HEK293 (cell line): ENCODE measurements around the gene RIMS1.

Source experiments
- CTCF ChIA-PET: fragments of 350-600 bp; formaldehyde crosslinking; extraction: SDS; loops from one replicate; lab custom pipeline; 2021; ENCODE audit warnings: antibody characterized with exemption; lab: Yijun Ruan, JAX
- POLR2A ChIA-PET: fragments of 300-600 bp; formaldehyde crosslinking; extraction: SDS; loops from one replicate; lab custom pipeline; 2020; ENCODE audit warnings: antibody characterized with exemption, inconsistent platforms; lab: Yijun Ruan, JAX
- H3K27ac ChIP-seq: fragments of 200-500 bp; sonication (Bioruptor generic); 2 replicates; pipeline ENCODE4 v1.5.1; 2014; ENCODE audit warnings: low read depth, low read length, control low read depth, inconsistent platforms; ENCODE audit errors: extremely low read depth
- H3K36me3 ChIP-seq, 2 experiments: fragments of 200-500 bp in 1 of 2; sonication (Bioruptor generic) in 1 of 2; 1 replicate in 1 of 2; 2 replicates in 1 of 2; pipeline ENCODE4 v1.5.1; 2014 to 2017; ENCODE audit warnings: inconsistent platforms in 2 of 2, low read length in 2 of 2; ENCODE audit not compliant: control insufficient read depth in 2 of 2, insufficient read depth in 1 of 2
- H3K4me1 ChIP-seq: fragments of 200-500 bp; sonication (Bioruptor generic); 2 replicates; pipeline ENCODE4 v1.5.1; 2014; ENCODE audit warnings: mild to moderate bottlenecking, low read length, inconsistent platforms; ENCODE audit not compliant: control insufficient read depth, insufficient read depth
- H3K4me3 ChIP-seq: 2 replicates; pipeline ENCODE4 v1.5.1; 2011; ENCODE audit warnings: low read depth, mild to moderate bottlenecking, control low read depth, low read length, moderate library complexity
- H3K9me3 ChIP-seq: fragments of 200-500 bp; sonication (Bioruptor generic); 2 replicates; pipeline ENCODE4 v1.5.1; 2014; ENCODE audit warnings: low read depth, low read length, inconsistent platforms; ENCODE audit not compliant: control insufficient read depth, insufficient read depth
- BCL11B ChIP-seq: fragments of 450-650 bp; formaldehyde crosslinking; IDR thresholded peaks from 2 replicates; pipeline ENCODE4 v1.5.1; 2016; ENCODE audit warnings: low read depth, missing biosample characterization, missing genetic modification characterization
- EGR2 ChIP-seq: fragments of 450-650 bp; formaldehyde crosslinking; IDR thresholded peaks from 2 replicates; pipeline ENCODE4 v1.5.1; 2016; ENCODE audit warnings: low read depth, missing biosample characterization, missing genetic modification characterization
- PATZ1 ChIP-seq: fragments of 450-650 bp; formaldehyde crosslinking; IDR thresholded peaks from 2 replicates; pipeline ENCODE4 v1.5.1; 2016; ENCODE audit warnings: missing biosample characterization, missing genetic modification characterization
- SALL2 ChIP-seq: fragments of 450-650 bp; formaldehyde crosslinking; IDR thresholded peaks from 2 replicates; pipeline ENCODE4 v1.5.0; 2017; ENCODE audit warnings: missing biosample characterization, mild to moderate bottlenecking, missing genetic modification characterization, borderline replicate concordance
- ZFP3 ChIP-seq: fragments of 450-650 bp; formaldehyde crosslinking; IDR thresholded peaks from 2 replicates; pipeline ENCODE4 v1.5.1; 2016; ENCODE audit warnings: low read depth, missing biosample characterization, missing genetic modification characterization
- ZFP37 ChIP-seq: fragments of 450-650 bp; formaldehyde crosslinking; IDR thresholded peaks from 2 replicates; pipeline ENCODE4 v1.5.1; 2016; ENCODE audit warnings: missing biosample characterization, missing genetic modification characterization
- ZIC2 ChIP-seq: fragments of 450-650 bp; formaldehyde crosslinking; IDR thresholded peaks from 2 replicates; pipeline ENCODE4 v1.5.1; 2016; ENCODE audit warnings: missing biosample characterization, missing genetic modification characterization
- ZNF148 ChIP-seq: fragments of 450-650 bp; formaldehyde crosslinking; IDR thresholded peaks from 2 replicates; pipeline ENCODE4 v1.5.0; 2017; ENCODE audit warnings: missing biosample characterization, missing genetic modification characterization, borderline replicate concordance
- ZNF221 ChIP-seq: fragments of 450-650 bp; formaldehyde crosslinking; IDR thresholded peaks from 2 replicates; pipeline ENCODE4 v1.5.1; 2017; ENCODE audit warnings: missing biosample characterization, missing genetic modification characterization, borderline replicate concordance
- ZNF311 ChIP-seq: fragments of 450-650 bp; formaldehyde crosslinking; IDR thresholded peaks from 2 replicates; pipeline ENCODE4 v1.5.1; 2017; ENCODE audit warnings: missing biosample characterization, missing genetic modification characterization, borderline replicate concordance
- ZNF366 ChIP-seq: fragments of 450-650 bp; formaldehyde crosslinking; conservative IDR thresholded peaks from 2 replicates; pipeline ENCODE4 v1.5.1; 2016; ENCODE audit warnings: missing biosample characterization, missing genetic modification characterization
- ZNF48 ChIP-seq: fragments of 450-650 bp; formaldehyde crosslinking; IDR thresholded peaks from 2 replicates; pipeline ENCODE4 v1.5.1; 2016; ENCODE audit warnings: missing biosample characterization, missing genetic modification characterization
- ZNF561 ChIP-seq: fragments of 450-650 bp; IDR thresholded peaks from 2 replicates; pipeline ENCODE4 v1.5.1; 2018; ENCODE audit warnings: missing biosample characterization, missing genetic modification characterization, borderline replicate concordance
- ZNF626 ChIP-seq: fragments of 450-650 bp; sonication (Bioruptor Pico); formaldehyde crosslinking; IDR thresholded peaks from 2 replicates; pipeline ENCODE4 v1.5.1; 2018; ENCODE audit warnings: missing biosample characterization, missing genetic modification characterization, inconsistent platforms
- ZNF639 ChIP-seq: fragments of 450-650 bp; formaldehyde crosslinking; IDR thresholded peaks from 2 replicates; pipeline ENCODE4 v1.5.1; 2016; ENCODE audit warnings: missing biosample characterization, missing genetic modification characterization
- ZNF654 ChIP-seq: fragments of 450-650 bp; formaldehyde crosslinking; IDR thresholded peaks from 2 replicates; pipeline ENCODE4 v1.5.1; 2016; ENCODE audit warnings: low read depth, missing biosample characterization, missing genetic modification characterization
- ZNF701 ChIP-seq: fragments of 450-650 bp; formaldehyde crosslinking; IDR thresholded peaks from 2 replicates; pipeline ENCODE4 v1.5.1; 2016; ENCODE audit warnings: missing biosample characterization, missing genetic modification characterization
- ZNF707 ChIP-seq: fragments of 450-650 bp; formaldehyde crosslinking; IDR thresholded peaks from 2 replicates; pipeline ENCODE4 v1.5.1; 2016; ENCODE audit warnings: missing biosample characterization, missing genetic modification characterization

The RIMS1 gene

DNA sequence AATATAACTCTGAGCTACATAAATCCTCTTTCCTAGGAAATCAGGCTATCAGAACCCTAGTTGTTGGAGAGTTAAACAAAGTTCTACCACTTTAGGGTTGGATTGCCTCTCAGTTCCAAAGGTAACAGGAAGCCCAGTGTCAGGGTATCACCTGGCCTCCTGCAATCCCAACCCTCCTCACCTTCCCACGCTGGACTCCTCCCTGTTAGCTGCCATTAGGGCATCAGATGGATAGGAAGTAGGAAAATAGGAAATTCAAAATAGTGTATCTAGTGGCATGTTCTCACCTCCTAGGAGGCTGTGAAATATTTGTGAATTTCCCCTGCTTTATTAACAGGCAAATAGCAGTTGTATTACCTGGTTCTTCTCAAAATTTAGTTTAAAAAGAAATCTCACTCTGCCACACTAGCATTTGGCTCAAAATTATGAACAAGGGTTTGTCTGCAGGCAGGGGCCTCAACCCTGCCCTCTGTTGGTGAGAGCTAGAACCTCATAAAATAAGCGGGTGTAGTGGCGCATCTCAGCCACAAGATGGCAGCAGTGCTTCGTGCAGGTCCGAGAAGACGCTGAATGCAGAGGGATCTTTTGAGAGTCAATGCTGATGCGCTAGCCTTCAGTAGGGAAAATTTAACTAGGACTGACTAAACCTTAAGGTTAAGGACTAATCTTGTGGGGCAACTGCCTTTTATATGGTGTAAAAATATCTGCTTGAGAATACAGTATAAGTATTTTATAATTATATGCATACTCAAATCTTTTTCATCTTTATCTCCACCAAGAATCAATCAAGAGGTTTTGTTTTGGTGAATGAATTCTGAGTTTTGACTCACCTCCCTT lies 525.7 kb downstream of the RIMS1 start (continued):
- TF ChIP-seq PATZ1 (tag by site-specific recombination): no peak
- no peak for TF ChIP-seq ZNF221
- no peak for TF ChIP-seq ZNF561 (tag by site-specific recombination)
- no peak for TF ChIP-seq ZNF311 (tag by site-specific recombination)

DNA sequence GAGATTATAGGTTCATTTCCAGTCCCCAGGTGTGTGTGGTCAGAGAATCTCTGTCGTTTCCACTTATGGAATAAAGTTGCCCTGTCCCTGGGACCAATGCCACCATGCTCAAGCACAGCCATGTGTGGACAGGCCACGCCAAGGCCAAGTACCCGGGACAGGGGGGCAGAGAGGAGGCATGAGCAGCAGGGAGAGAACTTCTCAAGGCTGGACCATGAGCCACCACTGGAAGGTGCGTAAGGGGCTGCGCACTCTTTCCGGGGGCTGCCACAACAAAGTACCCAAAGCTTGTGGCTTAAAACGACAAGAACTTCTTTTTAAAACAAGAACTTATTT lies 526.3 kb downstream of the RIMS1 start:
- no peak overlapping the region for H3K27ac ChIP-seq
- H3K36me3 ChIP-seq: no peaks in the 10 kb centered on the region
- H3K4me1 ChIP-seq: no peaks in the 10 kb centered on the region
- H3K9me3 ChIP-seq: no peaks in the 10 kb centered on the region
- no peak for TF ChIP-seq ZNF48 (tag by site-specific recombination)
- TF ChIP-seq ZNF626 (tag by site-specific recombination): no peak
- no peak for TF ChIP-seq ZFP3 (tag by site-specific recombination)
- no peak for TF ChIP-seq ZNF707 (tag by site-specific recombination)
- no peak for TF ChIP-seq ZNF654 (tag by site-specific recombination)
- no peak for TF ChIP-seq ZNF701 (tag by site-specific recombination)
- TF ChIP-seq ZNF148 (tag by site-specific recombination): no peak
- TF ChIP-seq ZNF639 (tag by site-specific recombination): no peak
- no peak for TF ChIP-seq ZNF366 (tag by site-specific recombination)
- TF ChIP-seq BCL11B (tag by site-specific recombination): no peak
- TF ChIP-seq ZIC2 (tag by site-specific recombination): no peak
- no peak for TF ChIP-seq EGR2 (tag by site-specific recombination)
- TF ChIP-seq ZFP37 (tag by site-specific recombination): no peak
- no peak for TF ChIP-seq SALL2 (tag by site-specific recombination)
- H3K4me3 ChIP-seq: no peak overlapping the region
- POLR2A ChIA-PET: no interaction called here
- CTCF ChIA-PET: interaction anchor here (0.6 to 5.5 kb wide), 33 partner anchors 9 to 1395 kb away, joined by 3 to 92 read pairs (median 5); no protein-coding TSS in a partner anchor
